Omental fat pad (tissue), 4 donors: ENCODE results near the gene FLOT1. TPM values are rescaled to one million over a fixed set of nuclear protein-coding genes. Genes with fewer than 3 reads are reported as not detected.

Experiments used
- ATAC-seq: fragments of 150-250 bp; one replicate; pipeline ENCODE4 v1.9.1; 2016; ENCODE audit warnings: mild to moderate bottlenecking, moderate library complexity; ENCODE audit not compliant: low FRiP score
- DNase-seq: peaks from one replicate; pipeline ENCODE4 v3.0.0-alpha.2; 2019; ENCODE audit warnings: low spot score
- CTCF ChIP-seq, 3 donors: fragments of 450-650 bp; IDR thresholded peaks; one replicate each; pipeline ENCODE4 v1.5.1; 2016 to 2017; ENCODE audit warnings: antibody characterized with exemption in 3 of 3, mild to moderate bottlenecking in 3 of 3, moderate library complexity in 2 of 3
- total RNA-seq, 4 donors: library from RNA; depleted of rRNA; stranded (reverse); fragments of >200 nt; gene quantifications; one replicate each; pipeline ENCODE4 v1.1.0, GENCODE V29; 2016

Gene FLOT1
- total RNA-seq, 4 donors from 2014 or later = 90.2 to 156 (median 142) TPM

- ATAC-seq (no peak), DNase-seq (no peak)
- TF ChIP-seq CTCF (IDR thresholded peaks at IDR 0.05) = no peak
Measured at GRCh38 chr6:30689022-30689865, 53.2 kb downstream of the FLOT1 start.

- TF ChIP-seq CTCF (IDR thresholded peaks at IDR 0.05) = no peak
- ATAC-seq (no peak), DNase-seq (no peak)
Measured at GRCh38 chr6:30688569-30688968, 53.9 kb downstream of the FLOT1 start.

- ATAC-seq (no peak), DNase-seq (no peak)
- no peak for TF ChIP-seq CTCF (IDR thresholded peaks at IDR 0.05)
Measured at GRCh38 chr6:30687659-30688431, 54.6 kb downstream of the FLOT1 start.

- ATAC-seq = peak; percentile 64
- no peak for TF ChIP-seq CTCF (IDR thresholded peaks at IDR 0.05)
Measured at GRCh38 chr6:30686908-30687658, 55.4 kb downstream of the FLOT1 start.

GRCh38 chr6:30686009-30686907, 56.2 kb downstream of the FLOT1 start, which contains the start of gene PPP1R18:
PPP1R18 (minus strand) TSS chr6:30686645; CDS start chr6:30686018, 627 bp downstream.
- no peak for TF ChIP-seq CTCF (IDR thresholded peaks at IDR 0.05)
- peak; percentile 37 for ATAC-seq
- DNase-seq = no peak

More at GRCh38 chr6:30686908-30687658, 55.4 kb downstream of the FLOT1 start:
- DNase-seq = peak; percentile 70
